ENCODE data around the gene SIGLEC6.
"Not testable (repeated sequence)": the region's sequence is repeated elsewhere in the genome, so short reads cannot be mapped to it uniquely, and the experiment has no call there.

SIGLEC6 gene

GRCh38 chr19:51508059-51508733, 23.3 kb downstream of the SIGLEC6 start:
- no peak for DNase-seq

- peak; percentile 54 to 70 for DNase-seq
Observed at GRCh38 chr19:51507640-51508058, 23.8 kb downstream of the SIGLEC6 start.

- peak; percentile 73 to 75 for DNase-seq
Observed at GRCh38 chr19:51507192-51507591, 24.3 kb downstream of the SIGLEC6 start.

GRCh38 chr19:51505904-51506303, 25.6 kb downstream of the SIGLEC6 start:
- DNase-seq, result no peak

GRCh38 chr19:51503896-51504295, 27.6 kb downstream of the SIGLEC6 start:
- DNase-seq, result peak in 1 of 2 donors; percentile 30

GRCh38 chr19:51503286-51503817, 28.1 kb downstream of the SIGLEC6 start:
- peak; percentile 71 to 76 for DNase-seq

GRCh38 chr19:51501594-51502263, 29.7 kb downstream of the SIGLEC6 start, which contains the start of gene SIGLEC12:
Gene SIGLEC12, minus strand, starts transcription at chr19:51501800. Its CDS starts 67 bp downstream, at chr19:51501733.
- peak; percentile 84 to 91 for DNase-seq

GRCh38 chr19:51500931-51501330, 30.5 kb downstream of the SIGLEC6 start:
- not testable (repeated sequence) for DNase-seq

GRCh38 chr19:51497666-51498065, 33.8 kb downstream of the SIGLEC6 start:
- DNase-seq, result no peak

GRCh38 chr19:51493776-51494175, 37.7 kb downstream of the SIGLEC6 start:
- DNase-seq, result peak; percentile 66 to 74

- DNase-seq, result no peak
Observed at GRCh38 chr19:51491586-51491985, 39.9 kb downstream of the SIGLEC6 start.

GRCh38 chr19:51490676-51491075, 40.8 kb downstream of the SIGLEC6 start:
- no peak for DNase-seq

- DNase-seq, result no peak
Observed at GRCh38 chr19:51489113-51489512, 42.4 kb downstream of the SIGLEC6 start.

GRCh38 chr19:51488491-51488890, 43.0 kb downstream of the SIGLEC6 start:
- no peak for DNase-seq

GRCh38 chr19:51485960-51486660, 45.4 kb downstream of the SIGLEC6 start:
- no peak for DNase-seq

- DNase-seq, result peak in 1 of 2 donors; percentile 37
Observed at GRCh38 chr19:51480590-51480989, 50.9 kb downstream of the SIGLEC6 start.

GRCh38 chr19:51479531-51480331, 51.7 kb downstream of the SIGLEC6 start:
- no peak for DNase-seq

- no peak for DNase-seq
Observed at GRCh38 chr19:51478381-51479234, 52.9 kb downstream of the SIGLEC6 start, which contains the start of gene CEACAM18. Gene CEACAM18, plus strand, starts transcription at chr19:51478539.

- no peak for DNase-seq
Observed at GRCh38 chr19:51477344-51477743, 54.1 kb downstream of the SIGLEC6 start.

GRCh38 chr19:51476164-51476563, 55.3 kb downstream of the SIGLEC6 start:
- no peak for DNase-seq

Data from inflammatory macrophage (primary cell).